ENCODE measurements around the gene KRTAP5-10.
"Not testable (repeated sequence)": the region's sequence is repeated elsewhere in the genome, so short reads cannot be mapped to it uniquely, and the experiment has no call there.

KRTAP5-10 gene

DNA sequence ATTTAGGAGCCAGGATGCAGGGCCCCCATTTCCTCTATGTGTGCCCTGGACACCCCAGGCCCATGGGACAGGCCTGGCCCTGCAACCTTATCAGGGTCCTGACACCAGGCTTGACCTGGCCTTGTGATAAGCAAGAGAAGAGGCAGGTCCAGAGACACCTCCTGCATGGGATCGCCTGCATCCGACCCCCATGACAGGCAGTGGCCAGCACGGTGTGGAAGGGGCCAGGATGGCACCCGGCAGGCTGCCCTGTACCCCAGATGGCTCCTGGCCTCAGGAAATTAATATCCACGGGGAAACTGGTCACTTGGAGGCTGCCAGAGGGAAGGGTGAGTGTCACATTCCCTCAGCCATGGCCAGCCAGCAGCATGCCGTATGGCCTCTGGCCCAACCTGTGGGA, 10.4 kb upstream of the KRTAP5-10 start:
- no peak overlapping the region for H3K4me3 Mint-ChIP-seq
- H3K9me3 Mint-ChIP-seq = no peaks in the 10 kb centered on the region
- peaks cover 9% of the 10 kb centered on the region for H3K27me3 Mint-ChIP-seq
- H3K4me1 Mint-ChIP-seq = peaks cover 5% of the 10 kb centered on the region
- H3K36me3 Mint-ChIP-seq = no peaks in the 10 kb centered on the region
- H3K27ac Mint-ChIP-seq = no peak overlapping the region
- DNase-seq (ENCODE audit: low spot score in 2 of 2) = no peak
- no peak for ATAC-seq (ENCODE audit: low read depth)

DNA sequence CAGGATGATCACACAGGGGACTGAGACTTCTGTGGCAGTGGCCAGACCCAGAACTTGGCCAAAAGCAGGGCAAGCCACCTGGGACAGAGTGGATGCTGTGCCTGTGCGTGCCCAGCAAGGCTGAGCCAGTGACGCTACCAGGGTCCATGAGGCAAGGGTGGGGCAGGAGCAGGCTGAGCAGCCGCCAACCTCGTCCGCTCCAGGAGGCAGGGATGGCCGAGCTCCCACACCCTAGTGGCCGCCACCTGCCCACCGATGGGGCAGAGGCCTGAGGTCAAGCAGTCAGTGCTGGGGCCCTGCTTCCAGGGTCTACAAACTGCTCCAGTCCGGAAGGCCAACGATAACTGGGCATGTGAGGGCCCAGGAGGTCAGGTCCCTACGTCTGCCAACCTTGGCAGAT, 9.9 kb upstream of the KRTAP5-10 start:
- Mint-ChIP-seq H3K4me1 (no peaks in the 10 kb centered on the region), H3K9me3 (no peaks in the 10 kb centered on the region), H3K27ac (no peak overlapping the region), H3K27me3 (peaks cover 9% of the 10 kb centered on the region), H3K36me3 (no peaks in the 10 kb centered on the region), H3K4me3 (no peak overlapping the region)
- DNase-seq (ENCODE audit: low spot score in 2 of 2) (no peak), ATAC-seq (ENCODE audit: low read depth) (no peak)

DNA sequence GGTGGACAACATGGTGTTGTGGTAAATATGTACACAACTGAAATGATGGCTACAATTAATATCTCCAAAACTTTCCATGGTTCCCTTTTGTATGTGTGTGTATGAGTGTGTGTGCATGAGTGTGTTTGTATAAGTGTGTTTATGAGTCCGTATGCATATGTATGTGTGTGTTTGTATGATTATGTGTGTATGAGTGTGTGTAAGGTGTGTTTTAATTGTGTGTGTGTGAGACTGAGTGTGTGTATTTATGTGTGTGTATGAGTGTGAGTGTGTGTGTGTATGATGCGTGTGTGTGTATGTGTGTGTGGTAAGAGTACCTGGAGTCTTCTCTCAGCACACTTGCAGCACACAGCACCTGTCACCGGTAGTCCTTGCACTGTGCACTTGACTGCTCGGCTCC, 9.3 kb upstream of the KRTAP5-10 start:
- no peak overlapping the region for H3K4me3 Mint-ChIP-seq
- H3K4me1 Mint-ChIP-seq = no peaks in the 10 kb centered on the region
- no peak for DNase-seq (ENCODE audit: low spot score in 2 of 2)
- H3K27me3 Mint-ChIP-seq = peaks cover 11% of the 10 kb centered on the region
- ATAC-seq (ENCODE audit: low read depth) = no peak
- H3K27ac Mint-ChIP-seq = no peak overlapping the region
- peaks cover 2% of the 10 kb centered on the region for H3K9me3 Mint-ChIP-seq
- no peaks in the 10 kb centered on the region for H3K36me3 Mint-ChIP-seq

DNA sequence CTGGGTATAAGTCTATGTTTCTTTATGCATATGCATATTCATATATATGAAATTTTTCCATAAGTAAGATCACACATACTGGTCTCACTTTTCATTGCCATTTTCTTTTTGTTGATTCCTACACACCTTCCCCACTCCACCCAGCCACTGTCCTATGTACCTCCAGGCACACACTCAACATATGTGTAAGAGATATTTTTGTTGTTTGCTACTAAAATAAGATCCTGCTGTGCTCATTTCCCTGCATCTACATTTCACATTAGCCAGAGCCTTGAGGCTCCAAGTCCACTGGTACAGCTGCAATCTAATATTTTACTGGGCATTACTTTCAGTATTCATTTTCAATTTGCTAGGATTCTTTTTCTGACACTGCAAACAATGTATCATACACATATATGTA, 8.1 kb upstream of the KRTAP5-10 start:
- Mint-ChIP-seq H3K4me3 (no peak overlapping the region), H3K27me3 (peaks cover 11% of the 10 kb centered on the region), H3K9me3 (peaks cover 2% of the 10 kb centered on the region), H3K4me1 (no peaks in the 10 kb centered on the region), H3K36me3 (no peaks in the 10 kb centered on the region), H3K27ac (no peak overlapping the region)
- ATAC-seq (ENCODE audit: low read depth) = no peak
- DNase-seq (ENCODE audit: low spot score in 2 of 2) = no peak

DNA sequence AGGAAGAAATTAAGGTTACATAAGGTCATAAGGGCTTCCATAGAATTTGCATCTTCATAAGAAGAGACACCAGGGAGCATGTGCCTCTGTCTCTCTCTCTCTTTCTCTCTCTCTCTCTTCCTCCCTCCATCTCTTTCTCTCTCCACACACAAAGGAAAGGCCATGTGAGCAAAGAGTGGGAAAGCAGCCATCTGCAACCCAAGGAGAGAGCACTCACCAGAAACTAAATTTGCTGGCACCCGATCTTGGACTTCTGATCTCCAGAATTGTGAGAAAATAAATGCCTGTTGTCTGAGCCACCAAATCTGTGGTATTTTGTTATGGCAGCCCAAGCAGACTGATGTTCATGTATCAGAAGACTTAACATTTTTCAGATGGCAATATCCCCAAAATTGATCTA, 6.4 kb upstream of the KRTAP5-10 start:
- H3K36me3 Mint-ChIP-seq = no peaks in the 10 kb centered on the region
- no peaks in the 10 kb centered on the region for H3K4me1 Mint-ChIP-seq
- H3K4me3 Mint-ChIP-seq = no peak overlapping the region
- peaks cover 19% of the 10 kb centered on the region for H3K27me3 Mint-ChIP-seq
- ATAC-seq (ENCODE audit: low read depth) = no peak
- DNase-seq (ENCODE audit: low spot score in 2 of 2) = no peak
- H3K9me3 Mint-ChIP-seq = peaks cover 2% of the 10 kb centered on the region
- H3K27ac Mint-ChIP-seq = no peak overlapping the region

DNA sequence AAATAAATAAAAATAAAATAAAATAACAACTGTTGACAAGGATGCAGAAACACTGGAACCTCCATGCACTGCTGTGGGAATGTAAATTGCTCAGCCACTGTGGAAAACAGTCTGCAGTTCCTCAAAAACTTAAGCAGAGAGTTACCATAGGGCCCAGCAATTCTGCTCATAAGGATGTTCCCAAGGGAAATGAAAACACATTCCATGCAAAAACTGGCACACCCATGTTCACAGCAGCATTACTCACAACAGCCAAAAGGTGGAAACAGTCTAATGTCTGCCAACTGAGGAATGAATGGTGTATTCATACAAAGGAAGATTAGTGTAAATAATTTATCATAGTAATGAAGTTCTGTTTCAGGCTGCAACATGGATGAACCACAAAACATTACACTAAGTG, 3.2 kb upstream of the KRTAP5-10 start:
- H3K27ac Mint-ChIP-seq = no peak overlapping the region
- peaks cover 2% of the 10 kb centered on the region for H3K9me3 Mint-ChIP-seq
- DNase-seq (ENCODE audit: low spot score in 2 of 2) (no peak), ATAC-seq (ENCODE audit: low read depth) (no peak)
- H3K27me3 Mint-ChIP-seq = peaks cover 27% of the 10 kb centered on the region
- no peaks in the 10 kb centered on the region for H3K36me3 Mint-ChIP-seq
- no peak overlapping the region for H3K4me3 Mint-ChIP-seq
- no peaks in the 10 kb centered on the region for H3K4me1 Mint-ChIP-seq

DNA sequence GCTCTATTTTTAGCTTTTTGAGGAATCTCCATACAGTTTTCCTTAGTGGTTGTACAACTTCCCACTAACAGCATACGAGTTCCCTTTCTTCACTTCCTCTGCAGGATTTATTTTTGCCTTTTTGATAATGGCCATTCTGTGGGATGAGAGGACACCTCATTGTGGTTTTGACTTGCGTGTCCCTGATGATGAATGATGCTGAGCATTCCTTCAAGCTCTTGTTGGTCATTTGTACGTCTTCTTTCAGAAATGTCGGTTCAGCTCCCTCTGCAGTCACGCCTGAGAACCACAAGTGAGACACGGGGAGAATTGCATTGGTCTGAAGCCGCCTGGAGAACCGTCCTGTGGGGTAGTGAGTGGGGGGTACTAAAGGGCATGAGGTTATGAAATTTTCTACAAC, 2.0 kb upstream of the KRTAP5-10 start:
- Mint-ChIP-seq H3K27me3 (peaks cover 25% of the 10 kb centered on the region), H3K4me1 (no peaks in the 10 kb centered on the region), H3K27ac (no peak overlapping the region), H3K36me3 (no peaks in the 10 kb centered on the region), H3K9me3 (peaks cover 2% of the 10 kb centered on the region), H3K4me3 (no peak overlapping the region)
- DNase-seq (ENCODE audit: low spot score in 2 of 2) (no peak), ATAC-seq (ENCODE audit: low read depth) (no peak)

DNA sequence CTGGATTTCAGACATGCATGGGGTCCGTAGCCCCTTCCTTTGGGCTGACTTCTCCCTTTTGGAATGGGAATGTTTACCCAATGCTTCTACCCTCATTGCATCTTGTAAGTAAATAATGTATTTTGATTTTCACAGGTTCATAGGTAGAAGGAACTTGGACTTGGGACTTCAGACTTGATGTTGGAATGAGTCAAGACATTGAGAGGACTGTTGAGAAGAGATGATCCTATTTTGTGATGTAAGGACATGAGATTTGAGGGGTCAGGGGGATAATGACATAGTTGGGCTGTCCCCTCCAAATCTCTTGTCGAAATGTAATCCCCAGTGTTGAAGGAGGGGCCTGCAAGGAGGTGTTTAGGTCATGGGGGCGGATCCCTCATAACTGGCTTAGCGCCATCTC, 933 bp upstream of the KRTAP5-10 start:
- H3K27me3 Mint-ChIP-seq = peaks cover 25% of the 10 kb centered on the region
- no peak overlapping the region for H3K27ac Mint-ChIP-seq
- H3K9me3 Mint-ChIP-seq = peaks cover 2% of the 10 kb centered on the region
- H3K4me1 Mint-ChIP-seq = no peaks in the 10 kb centered on the region
- no peaks in the 10 kb centered on the region for H3K36me3 Mint-ChIP-seq
- no peak for ATAC-seq (ENCODE audit: low read depth)
- no peak overlapping the region for H3K4me3 Mint-ChIP-seq
- DNase-seq (ENCODE audit: low spot score in 2 of 2) = no peak

DNA sequence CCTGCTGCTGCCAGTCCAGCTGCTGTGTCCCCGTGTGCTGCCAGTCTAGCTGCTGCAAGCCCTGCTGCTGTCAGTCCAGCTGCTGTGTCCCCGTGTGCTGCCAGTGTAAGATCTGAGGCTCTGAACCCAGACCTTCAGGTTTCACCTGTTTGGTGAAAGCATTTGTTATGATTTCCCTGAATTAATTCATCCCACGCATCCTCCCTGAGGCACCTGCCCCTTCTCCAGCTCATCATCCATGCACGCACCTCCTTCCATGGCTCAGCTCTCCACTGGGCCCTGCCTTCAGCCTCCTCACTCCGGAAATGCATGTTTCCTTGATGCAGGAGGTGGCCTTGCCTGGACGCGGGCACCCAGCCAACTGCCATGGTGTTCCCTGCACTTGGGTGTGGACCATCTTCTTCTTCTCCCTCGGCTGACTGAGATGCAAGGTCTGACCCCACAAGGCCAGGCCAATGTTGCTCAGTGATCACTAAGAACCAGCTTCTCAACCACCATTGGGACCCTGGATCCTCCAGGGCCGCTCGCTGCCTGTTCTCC, 788 bp downstream of the KRTAP5-10 start:
- Mint-ChIP-seq H3K36me3 (peaks cover 3% of the 10 kb centered on the region), H3K9me3 (no peaks in the 10 kb centered on the region), H3K4me1 (no peaks in the 10 kb centered on the region), H3K27me3 (peaks cover 28% of the 10 kb centered on the region), H3K27ac (no peak overlapping the region), H3K4me3 (no peak overlapping the region)
- ATAC-seq (ENCODE audit: low read depth) (no peak), DNase-seq (ENCODE audit: low spot score in 2 of 2) (no peak)

DNA sequence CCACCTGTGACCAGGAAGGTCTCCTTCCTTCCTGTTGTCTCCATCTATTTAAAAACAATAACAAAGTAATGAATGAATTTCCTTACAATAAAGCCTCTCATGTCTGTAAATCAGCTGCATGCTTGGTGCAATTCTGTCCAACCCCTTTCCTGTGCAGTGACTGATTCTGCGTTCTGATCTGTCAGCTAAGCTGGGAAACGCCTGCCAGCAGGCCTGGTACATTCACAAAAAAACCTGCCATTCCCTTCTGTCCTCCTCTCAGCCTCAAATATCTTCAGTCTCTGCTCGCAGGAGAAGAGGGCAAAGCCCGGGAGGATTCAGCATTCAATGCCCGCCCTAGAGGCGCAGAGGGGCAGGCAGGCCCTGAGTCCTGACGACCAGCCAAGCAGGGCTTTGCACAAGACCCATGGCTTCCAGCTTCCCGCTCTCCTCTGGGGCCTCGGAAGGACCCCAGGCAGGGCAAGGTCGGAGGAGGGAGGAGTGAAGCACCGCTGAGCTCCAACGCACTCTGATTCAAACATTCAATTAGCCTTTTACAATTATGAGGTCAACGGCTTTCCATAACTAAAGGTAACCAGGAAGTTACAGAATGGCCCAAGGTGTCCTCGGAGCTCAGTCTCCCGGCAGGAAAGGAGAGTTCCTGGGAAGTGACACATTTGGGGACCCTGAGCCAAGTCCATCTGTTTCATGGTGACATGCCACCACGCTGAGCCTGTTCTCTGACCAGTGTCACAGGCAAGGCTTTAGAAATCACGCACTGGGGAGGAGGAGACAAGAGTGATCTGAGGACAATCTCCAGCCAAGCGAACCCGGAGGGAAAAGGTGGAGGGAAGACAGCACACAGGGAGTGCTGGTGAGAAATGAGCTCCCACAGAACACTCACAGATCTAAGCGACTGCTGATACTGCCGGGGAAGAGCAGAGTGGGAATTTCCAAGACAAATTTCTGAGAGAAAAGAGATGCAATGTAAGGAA, 1.6 kb downstream of the KRTAP5-10 start:
- not testable (repeated sequence) for H3K4me3 Mint-ChIP-seq; H3K27ac Mint-ChIP-seq; H3K36me3 Mint-ChIP-seq; H3K4me1 Mint-ChIP-seq; ATAC-seq (ENCODE audit: low read depth); DNase-seq (ENCODE audit: low spot score in 2 of 2); H3K9me3 Mint-ChIP-seq
- H3K27me3 Mint-ChIP-seq = peaks cover 28% of the 10 kb centered on the region

DNA sequence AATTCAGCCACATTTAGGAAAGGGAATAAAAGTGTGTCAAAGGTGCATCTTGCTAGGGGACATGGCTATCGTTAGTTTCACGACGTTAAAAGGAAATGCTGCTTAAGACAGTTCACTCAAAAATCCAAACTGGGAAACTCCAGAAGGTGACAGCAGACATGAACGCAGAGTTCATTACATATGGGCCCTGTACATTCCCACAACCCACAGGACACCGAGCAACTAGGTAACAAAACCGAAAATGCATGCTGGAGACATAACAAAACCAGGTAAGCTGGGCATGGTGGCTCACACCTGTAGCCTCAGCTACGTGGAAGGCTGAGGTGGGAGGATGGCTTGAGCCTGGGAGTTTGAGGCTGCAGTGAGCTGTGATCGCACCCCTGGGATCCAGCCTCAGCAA, 2.3 kb downstream of the KRTAP5-10 start:
- H3K27ac Mint-ChIP-seq; H3K4me3 Mint-ChIP-seq; DNase-seq (ENCODE audit: low spot score in 2 of 2); H3K4me1 Mint-ChIP-seq; ATAC-seq (ENCODE audit: low read depth); H3K36me3 Mint-ChIP-seq; H3K9me3 Mint-ChIP-seq: not testable (repeated sequence)
- peaks cover 28% of the 10 kb centered on the region for H3K27me3 Mint-ChIP-seq

DNA sequence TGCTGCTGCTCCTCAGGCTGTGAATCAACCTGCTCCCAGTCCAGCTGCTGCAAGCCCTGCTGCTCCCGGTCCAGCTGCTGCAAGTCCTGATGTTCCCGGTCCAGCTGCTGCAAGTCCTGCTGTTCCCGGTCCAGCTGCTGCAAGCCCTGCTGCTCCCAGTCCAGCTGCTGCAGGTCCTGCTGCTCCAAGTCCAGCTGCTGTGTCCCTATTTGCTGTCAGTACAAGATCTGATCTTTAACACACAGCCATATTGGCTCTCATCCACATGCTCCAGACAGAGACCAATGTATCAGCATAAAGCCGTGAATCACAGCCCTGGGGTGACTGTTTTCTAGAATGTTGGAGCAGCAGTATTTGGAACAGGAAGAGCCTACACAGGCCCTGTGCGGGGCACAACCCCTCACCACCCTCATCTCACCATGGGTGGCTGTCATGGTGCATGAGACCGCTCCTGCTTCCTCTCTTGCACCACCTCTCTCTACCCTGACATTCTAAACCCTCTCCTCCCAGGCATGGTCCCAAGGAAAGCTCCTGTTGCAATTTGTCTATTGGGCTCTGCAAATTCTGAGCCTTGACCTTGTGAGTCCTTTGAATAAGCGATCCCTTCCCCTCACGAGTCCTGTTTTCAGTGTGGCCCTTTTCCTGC, 3.5 kb downstream of the KRTAP5-10 start:
- H3K4me1 Mint-ChIP-seq = no peaks in the 10 kb centered on the region
- H3K27me3 Mint-ChIP-seq = peaks cover 21% of the 10 kb centered on the region
- no peak for ATAC-seq (ENCODE audit: low read depth)
- H3K36me3 Mint-ChIP-seq = peaks cover 3% of the 10 kb centered on the region
- no peak overlapping the region for H3K4me3 Mint-ChIP-seq
- no peak for DNase-seq (ENCODE audit: low spot score in 2 of 2)
- no peaks in the 10 kb centered on the region for H3K9me3 Mint-ChIP-seq
- H3K27ac Mint-ChIP-seq = no peak overlapping the region

DNA sequence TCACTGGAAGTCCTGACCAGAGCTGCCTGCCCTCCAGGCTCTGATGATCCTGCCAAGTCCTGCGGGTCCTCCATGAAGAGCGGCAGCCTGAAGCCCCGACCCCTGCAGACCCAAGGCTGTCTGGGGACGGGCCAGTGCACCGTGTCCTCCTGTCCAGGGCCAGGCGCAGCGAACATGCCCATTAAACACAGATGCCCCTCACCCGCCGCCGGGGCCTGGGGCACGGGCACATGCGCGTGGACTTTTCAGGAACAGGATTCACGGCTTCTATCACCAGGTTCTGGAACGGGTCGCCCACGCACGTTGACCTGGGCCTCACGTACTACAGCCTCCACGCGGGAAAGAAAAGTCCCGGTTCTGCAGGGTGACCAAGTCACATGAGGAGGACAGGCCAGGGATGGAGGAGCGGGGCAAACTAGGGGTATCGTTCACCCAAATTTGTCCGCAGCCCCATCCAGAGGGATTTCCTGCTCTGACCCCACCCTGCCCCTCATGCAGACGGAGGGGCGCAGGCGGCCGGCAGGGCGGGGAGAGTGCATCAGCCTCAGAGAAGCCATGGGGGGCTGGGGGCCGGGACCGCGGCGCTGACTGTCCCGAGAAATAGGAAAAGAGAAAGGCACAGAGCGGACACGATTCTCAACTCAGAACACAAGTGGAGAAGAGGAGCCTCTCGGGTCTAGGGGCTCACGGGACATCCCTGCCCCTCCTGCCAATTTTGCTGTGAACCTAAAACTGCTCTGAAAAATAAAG, 5.9 kb downstream of the KRTAP5-10 start:
- H3K4me1 Mint-ChIP-seq; H3K36me3 Mint-ChIP-seq; H3K4me3 Mint-ChIP-seq; H3K9me3 Mint-ChIP-seq; DNase-seq (ENCODE audit: low spot score in 2 of 2); H3K27ac Mint-ChIP-seq; ATAC-seq (ENCODE audit: low read depth): not testable (repeated sequence)
- peaks cover 13% of the 10 kb centered on the region for H3K27me3 Mint-ChIP-seq

DNA sequence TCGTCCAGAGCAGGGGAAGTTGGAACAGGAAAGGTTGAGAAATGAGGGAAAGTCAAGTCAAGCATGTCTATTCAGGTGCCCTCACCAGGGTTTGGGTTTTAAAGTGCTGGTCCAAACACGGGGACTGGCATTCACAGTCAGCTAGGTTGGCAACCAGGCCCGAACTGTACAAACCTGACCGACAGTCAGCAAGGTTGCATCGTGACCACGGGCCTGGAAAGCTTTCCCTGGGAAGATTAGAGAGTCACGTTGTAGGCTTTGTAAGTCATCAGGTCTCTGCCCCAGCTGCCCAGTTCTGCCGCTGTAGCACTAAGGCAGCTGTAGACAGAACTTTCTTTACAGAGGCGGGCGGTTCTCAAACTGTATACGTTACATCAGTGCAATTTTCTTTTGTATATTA, 7.4 kb downstream of the KRTAP5-10 start:
- H3K27ac Mint-ChIP-seq = no peak overlapping the region
- H3K9me3 Mint-ChIP-seq = no peaks in the 10 kb centered on the region
- ATAC-seq (ENCODE audit: low read depth) = no peak
- H3K27me3 Mint-ChIP-seq = peaks cover 7% of the 10 kb centered on the region
- H3K4me3 Mint-ChIP-seq = no peak overlapping the region
- H3K36me3 Mint-ChIP-seq = peaks cover 3% of the 10 kb centered on the region
- no peaks in the 10 kb centered on the region for H3K4me1 Mint-ChIP-seq
- DNase-seq (ENCODE audit: low spot score in 2 of 2) = no peak
